ENCODE data around the gene TBC1D1.

DNA sequence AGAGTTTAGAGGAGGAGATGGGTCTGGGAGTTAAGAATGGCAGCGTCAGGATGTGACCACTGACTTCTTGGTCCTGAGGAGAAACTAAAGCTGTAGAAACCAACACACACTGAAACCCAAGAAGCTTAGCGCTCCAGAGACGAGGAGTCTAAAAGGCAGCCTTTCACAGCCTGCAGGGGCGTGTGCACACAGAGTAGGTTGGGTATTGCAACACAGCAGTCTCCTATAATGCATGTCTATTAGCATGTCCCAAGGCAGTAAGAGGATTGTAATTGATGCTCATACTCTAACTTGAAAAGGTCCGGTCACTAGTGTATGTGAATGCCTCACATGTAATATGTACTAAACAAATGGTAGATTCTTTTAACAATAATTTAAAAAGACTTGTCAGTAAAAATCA is 126.7 kb downstream of the TBC1D1 start:
- TF ChIP-seq, protein P1, sequence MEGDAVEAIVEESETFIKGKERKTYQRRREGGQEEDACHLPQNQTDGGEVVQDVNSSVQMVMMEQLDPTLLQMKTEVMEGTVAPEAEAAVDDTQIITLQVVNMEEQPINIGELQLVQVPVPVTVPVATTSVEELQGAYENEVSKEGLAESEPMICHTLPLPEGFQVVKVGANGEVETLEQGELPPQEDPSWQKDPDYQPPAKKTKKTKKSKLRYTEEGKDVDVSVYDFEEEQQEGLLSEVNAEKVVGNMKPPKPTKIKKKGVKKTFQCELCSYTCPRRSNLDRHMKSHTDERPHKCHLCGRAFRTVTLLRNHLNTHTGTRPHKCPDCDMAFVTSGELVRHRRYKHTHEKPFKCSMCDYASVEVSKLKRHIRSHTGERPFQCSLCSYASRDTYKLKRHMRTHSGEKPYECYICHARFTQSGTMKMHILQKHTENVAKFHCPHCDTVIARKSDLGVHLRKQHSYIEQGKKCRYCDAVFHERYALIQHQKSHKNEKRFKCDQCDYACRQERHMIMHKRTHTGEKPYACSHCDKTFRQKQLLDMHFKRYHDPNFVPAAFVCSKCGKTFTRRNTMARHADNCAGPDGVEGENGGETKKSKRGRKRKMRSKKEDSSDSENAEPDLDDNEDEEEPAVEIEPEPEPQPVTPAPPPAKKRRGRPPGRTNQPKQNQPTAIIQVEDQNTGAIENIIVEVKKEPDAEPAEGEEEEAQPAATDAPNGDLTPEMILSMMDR (IDR thresholded peaks at IDR 0.05), result no peak
- TF ChIP-seq, protein P2, sequence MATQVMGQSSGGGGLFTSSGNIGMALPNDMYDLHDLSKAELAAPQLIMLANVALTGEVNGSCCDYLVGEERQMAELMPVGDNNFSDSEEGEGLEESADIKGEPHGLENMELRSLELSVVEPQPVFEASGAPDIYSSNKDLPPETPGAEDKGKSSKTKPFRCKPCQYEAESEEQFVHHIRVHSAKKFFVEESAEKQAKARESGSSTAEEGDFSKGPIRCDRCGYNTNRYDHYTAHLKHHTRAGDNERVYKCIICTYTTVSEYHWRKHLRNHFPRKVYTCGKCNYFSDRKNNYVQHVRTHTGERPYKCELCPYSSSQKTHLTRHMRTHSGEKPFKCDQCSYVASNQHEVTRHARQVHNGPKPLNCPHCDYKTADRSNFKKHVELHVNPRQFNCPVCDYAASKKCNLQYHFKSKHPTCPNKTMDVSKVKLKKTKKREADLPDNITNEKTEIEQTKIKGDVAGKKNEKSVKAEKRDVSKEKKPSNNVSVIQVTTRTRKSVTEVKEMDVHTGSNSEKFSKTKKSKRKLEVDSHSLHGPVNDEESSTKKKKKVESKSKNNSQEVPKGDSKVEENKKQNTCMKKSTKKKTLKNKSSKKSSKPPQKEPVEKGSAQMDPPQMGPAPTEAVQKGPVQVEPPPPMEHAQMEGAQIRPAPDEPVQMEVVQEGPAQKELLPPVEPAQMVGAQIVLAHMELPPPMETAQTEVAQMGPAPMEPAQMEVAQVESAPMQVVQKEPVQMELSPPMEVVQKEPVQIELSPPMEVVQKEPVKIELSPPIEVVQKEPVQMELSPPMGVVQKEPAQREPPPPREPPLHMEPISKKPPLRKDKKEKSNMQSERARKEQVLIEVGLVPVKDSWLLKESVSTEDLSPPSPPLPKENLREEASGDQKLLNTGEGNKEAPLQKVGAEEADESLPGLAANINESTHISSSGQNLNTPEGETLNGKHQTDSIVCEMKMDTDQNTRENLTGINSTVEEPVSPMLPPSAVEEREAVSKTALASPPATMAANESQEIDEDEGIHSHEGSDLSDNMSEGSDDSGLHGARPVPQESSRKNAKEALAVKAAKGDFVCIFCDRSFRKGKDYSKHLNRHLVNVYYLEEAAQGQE (IDR thresholded peaks at IDR 0.05; ENCODE audit: insufficient read depth in 1 of 2, low read depth in 2 of 2, low read length in 1 of 2), result no peak
- no peak for TF ChIP-seq SIN3A (IDR thresholded peaks at IDR 0.05; ENCODE audit: borderline replicate concordance, insufficient read depth, low read depth, low read length)
